ENCODE data around the gene SDE2.

The SDE2 gene

DNA sequence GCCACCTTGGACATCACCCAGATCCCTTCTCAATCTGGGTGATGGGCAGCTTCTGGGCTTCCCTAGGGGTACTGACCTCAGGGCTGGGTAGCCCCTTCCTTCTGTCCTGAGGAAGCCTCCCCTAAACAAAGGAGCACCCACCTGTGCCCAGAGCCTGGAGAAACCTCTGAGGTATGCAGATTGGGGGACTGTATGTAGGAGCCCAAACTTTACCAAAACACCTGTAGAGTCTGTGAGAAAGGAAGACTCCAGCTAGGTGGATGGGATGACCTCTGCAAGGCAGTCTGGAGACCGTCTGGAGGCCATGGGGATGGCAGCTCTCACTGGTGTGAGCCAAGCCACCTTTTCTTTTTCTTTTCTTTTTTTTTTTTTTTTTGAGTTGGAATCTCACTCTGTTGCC, 44.4 kb downstream of the SDE2 start:
- H3K27me3 ChIP-seq (replicated peaks; ENCODE audit: control insufficient read depth, insufficient read depth, low read length), result no peaks in the 10 kb centered on the region; the same call in none of the 2 replicates
- H3K4me3 ChIP-seq (replicated peaks; ENCODE audit: low read depth, low read length), result no peak overlapping the region
- no peaks in the 10 kb centered on the region for H3K36me3 ChIP-seq (ENCODE audit: control insufficient read depth, insufficient read depth, low read length)
- TF ChIP-seq, protein P1, sequence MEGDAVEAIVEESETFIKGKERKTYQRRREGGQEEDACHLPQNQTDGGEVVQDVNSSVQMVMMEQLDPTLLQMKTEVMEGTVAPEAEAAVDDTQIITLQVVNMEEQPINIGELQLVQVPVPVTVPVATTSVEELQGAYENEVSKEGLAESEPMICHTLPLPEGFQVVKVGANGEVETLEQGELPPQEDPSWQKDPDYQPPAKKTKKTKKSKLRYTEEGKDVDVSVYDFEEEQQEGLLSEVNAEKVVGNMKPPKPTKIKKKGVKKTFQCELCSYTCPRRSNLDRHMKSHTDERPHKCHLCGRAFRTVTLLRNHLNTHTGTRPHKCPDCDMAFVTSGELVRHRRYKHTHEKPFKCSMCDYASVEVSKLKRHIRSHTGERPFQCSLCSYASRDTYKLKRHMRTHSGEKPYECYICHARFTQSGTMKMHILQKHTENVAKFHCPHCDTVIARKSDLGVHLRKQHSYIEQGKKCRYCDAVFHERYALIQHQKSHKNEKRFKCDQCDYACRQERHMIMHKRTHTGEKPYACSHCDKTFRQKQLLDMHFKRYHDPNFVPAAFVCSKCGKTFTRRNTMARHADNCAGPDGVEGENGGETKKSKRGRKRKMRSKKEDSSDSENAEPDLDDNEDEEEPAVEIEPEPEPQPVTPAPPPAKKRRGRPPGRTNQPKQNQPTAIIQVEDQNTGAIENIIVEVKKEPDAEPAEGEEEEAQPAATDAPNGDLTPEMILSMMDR (IDR thresholded peaks at IDR 0.05; ENCODE audit: insufficient read depth, low read length, poor library complexity, severe bottlenecking), result no peak
- DNase-seq (ENCODE audit: extremely low read depth, insufficient read length), result no peak

DNA sequence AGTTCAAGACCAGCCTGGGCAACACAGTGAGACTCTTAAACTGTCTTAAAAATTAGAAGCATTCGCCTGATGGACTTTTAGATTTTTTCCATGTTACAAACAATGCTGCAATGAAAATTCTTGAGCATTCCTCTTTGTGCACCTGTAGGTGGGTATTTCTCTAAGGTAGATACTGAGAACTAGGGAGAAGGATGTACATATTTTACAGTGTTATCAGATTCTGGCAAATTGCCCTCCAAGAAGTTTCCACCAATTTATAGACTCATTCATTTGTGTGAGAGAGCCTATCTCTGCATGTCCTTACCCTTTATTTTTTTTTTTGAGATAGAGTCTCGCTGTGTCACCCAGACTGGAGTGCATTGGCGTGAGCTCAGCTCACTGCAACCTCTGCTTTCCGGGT, 45.8 kb downstream of the SDE2 start:
- TF ChIP-seq, protein P1 (IDR thresholded peaks at IDR 0.05; ENCODE audit: insufficient read depth, low read length, poor library complexity, severe bottlenecking), result no peak
- H3K4me3 ChIP-seq (replicated peaks; ENCODE audit: low read depth, low read length), result no peak overlapping the region
- no peaks in the 10 kb centered on the region for H3K36me3 ChIP-seq (ENCODE audit: control insufficient read depth, insufficient read depth, low read length)
- no peak for DNase-seq (ENCODE audit: extremely low read depth, insufficient read length)
- no peaks in the 10 kb centered on the region; the same call in none of the 2 replicates for H3K27me3 ChIP-seq (replicated peaks; ENCODE audit: control insufficient read depth, insufficient read depth, low read length)

DNA sequence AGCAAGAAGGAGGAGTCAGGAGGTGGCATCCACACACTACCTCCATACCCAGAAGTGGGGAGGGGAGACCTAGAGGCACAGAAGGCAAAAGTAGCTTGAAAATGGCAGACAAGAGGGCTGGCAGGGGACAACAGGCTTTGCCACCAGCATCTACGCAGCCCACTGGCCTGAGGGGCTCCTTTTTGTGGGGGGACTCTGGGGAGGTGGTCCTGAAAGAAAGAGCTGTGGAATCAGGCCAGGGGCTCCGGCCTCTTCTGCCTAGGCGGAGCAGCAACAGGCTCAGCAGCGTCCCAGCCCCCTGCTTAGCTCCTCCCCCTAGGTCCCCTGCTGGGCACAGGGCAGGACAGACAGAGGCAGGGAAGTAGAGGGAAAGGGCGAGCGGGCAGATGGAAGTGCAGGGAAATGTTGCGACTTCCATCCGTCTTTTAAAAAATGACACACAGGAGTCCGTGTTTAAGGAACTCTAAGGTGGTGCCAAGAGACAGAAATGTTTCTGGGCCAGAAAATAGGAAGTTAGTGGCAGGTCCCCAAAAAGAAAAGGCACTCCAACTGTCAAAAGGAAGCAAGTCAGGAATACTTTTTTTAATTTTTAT, 48.1 kb downstream of the SDE2 start:
- H3K4me3 ChIP-seq (replicated peaks; ENCODE audit: low read depth, low read length), result no peak overlapping the region
- no peak for DNase-seq (ENCODE audit: extremely low read depth, insufficient read length)
- TF ChIP-seq, protein P1 (IDR thresholded peaks at IDR 0.05; ENCODE audit: insufficient read depth, low read length, poor library complexity, severe bottlenecking), result no peak
- H3K27me3 ChIP-seq (replicated peaks; ENCODE audit: control insufficient read depth, insufficient read depth, low read length), result no peaks in the 10 kb centered on the region; the same call in none of the 2 replicates
- no peaks in the 10 kb centered on the region for H3K36me3 ChIP-seq (ENCODE audit: control insufficient read depth, insufficient read depth, low read length)

DNA sequence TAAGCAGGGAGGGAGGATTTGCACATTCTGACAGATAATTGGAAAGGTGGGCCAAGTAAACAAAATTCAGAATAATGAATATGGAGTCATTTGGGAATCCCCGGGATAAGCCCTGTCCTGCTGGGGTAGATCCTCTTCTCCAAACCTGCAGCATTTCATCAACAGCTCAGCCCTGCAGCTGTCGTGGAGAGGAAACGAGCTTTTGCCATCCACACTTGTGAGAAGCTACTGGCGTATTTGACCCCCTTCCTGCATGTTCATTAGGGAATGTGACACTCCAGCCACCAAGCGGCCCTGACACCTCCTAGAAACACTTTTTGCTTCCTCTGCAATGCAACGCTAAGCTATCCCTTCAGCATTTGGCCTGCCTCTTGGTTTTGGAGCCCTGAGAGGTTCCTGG, 50.1 kb downstream of the SDE2 start:
- no peak for DNase-seq (ENCODE audit: extremely low read depth, insufficient read length)
- TF ChIP-seq, protein P1 (IDR thresholded peaks at IDR 0.05; ENCODE audit: insufficient read depth, low read length, poor library complexity, severe bottlenecking), result no peak
- H3K4me3 ChIP-seq (replicated peaks; ENCODE audit: low read depth, low read length), result no peak overlapping the region
- H3K36me3 ChIP-seq (ENCODE audit: control insufficient read depth, insufficient read depth, low read length), result no peaks in the 10 kb centered on the region
- no peaks in the 10 kb centered on the region; the same call in 1 of the 2 replicates for H3K27me3 ChIP-seq (replicated peaks; ENCODE audit: control insufficient read depth, insufficient read depth, low read length)

DNA sequence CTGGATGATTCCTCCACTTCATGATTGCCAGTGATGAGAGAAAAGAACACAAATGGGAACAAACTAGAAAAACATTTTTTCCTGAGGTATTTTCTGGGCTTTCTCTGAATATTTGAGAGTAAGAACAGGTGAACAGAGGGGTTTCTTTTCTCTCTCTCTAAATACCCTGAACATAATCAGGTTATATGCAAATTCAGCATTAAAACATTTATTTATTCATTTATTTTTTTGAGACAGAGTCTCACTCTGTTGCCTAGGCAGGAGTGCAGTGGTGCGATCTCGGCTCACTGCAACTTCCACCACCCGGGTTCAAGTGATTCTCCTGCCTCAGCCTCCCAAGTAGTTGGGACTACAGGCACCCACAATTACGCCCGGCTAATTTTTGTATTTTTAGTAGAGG, 52.3 kb downstream of the SDE2 start:
- TF ChIP-seq, protein P1 (IDR thresholded peaks at IDR 0.05; ENCODE audit: insufficient read depth, low read length, poor library complexity, severe bottlenecking), result no peak

More for the DNA sequence above, 52.3 kb downstream of the SDE2 start:
- no peak for DNase-seq (ENCODE audit: extremely low read depth, insufficient read length)
- H3K27me3 ChIP-seq (replicated peaks; ENCODE audit: control insufficient read depth, insufficient read depth, low read length), result no peaks in the 10 kb centered on the region; the same call in 1 of the 2 replicates
- H3K36me3 ChIP-seq (ENCODE audit: control insufficient read depth, insufficient read depth, low read length), result no peaks in the 10 kb centered on the region
- no peak overlapping the region for H3K4me3 ChIP-seq (replicated peaks; ENCODE audit: low read depth, low read length)
